HG03135 (cell line): Measurements from ENCODE around the gene HSD17B2.
"Not testable (repeated sequence)": the region's sequence is repeated elsewhere in the genome, so short reads cannot be mapped to it uniquely, and the experiment has no call there.

Experiments
- ATAC-seq: cut with Tn5 transposase; IDR thresholded peaks from one replicate; pipeline ENCODE4 v1.9.1; 2021; ENCODE audit warnings: mild to moderate bottlenecking, moderate library complexity; ENCODE audit not compliant: unreplicated experiment

The HSD17B2 gene, protein sequence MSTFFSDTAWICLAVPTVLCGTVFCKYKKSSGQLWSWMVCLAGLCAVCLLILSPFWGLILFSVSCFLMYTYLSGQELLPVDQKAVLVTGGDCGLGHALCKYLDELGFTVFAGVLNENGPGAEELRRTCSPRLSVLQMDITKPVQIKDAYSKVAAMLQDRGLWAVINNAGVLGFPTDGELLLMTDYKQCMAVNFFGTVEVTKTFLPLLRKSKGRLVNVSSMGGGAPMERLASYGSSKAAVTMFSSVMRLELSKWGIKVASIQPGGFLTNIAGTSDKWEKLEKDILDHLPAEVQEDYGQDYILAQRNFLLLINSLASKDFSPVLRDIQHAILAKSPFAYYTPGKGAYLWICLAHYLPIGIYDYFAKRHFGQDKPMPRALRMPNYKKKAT

DNA sequence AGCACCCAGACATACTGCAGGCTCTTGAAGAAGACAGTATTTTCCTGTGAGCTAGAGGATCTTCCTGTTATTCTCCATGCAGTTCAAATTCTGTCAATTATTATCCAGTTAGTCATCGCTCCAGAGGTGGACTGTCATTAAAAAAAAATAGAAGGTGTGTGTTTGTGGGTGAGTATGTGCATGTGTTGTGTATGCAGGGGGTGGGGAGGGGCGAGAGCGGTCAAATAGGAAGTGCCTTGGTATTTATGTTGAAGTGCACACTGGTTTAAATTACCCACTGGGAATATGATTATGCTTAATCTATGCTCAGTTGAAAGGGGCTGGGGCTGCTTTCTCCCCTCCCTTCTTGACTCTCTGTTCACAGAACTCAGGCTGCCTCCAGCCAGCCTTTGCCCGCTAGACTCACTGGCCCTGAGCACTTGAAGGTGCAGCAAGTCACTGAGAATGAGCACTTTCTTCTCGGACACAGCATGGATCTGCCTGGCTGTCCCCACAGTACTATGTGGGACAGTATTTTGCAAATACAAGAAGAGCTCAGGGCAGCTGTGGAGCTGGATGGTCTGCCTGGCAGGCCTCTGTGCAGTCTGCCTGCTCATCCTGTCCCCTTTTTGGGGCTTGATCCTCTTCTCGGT, at the start of gene HSD17B2:
TSS of gene HSD17B2 (plus strand) at position 273 of the 632 bp plus-strand sequence. CDS start at position 445, 172 bp downstream.
- ATAC-seq = no peak

DNA sequence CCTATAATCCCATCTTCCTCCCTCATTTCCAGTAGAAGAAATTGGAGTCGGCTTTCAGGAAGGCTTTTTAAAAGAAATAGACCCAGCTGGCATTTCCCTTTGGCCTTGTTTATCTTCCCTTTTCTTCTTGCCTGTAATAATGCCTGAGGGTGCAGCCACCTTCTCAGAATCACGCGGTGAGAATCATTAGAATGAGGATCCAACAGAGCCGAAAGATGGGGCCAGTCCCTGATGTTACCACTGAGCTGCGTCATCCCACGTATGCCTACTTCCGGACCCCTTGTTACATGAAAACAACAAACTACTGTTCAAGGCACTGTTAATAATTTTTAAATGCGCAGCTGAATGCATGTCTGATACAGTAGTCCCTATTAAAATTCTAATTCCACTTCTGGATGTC, 47.9 kb upstream of the HSD17B2 start:
- ATAC-seq = no peak

DNA sequence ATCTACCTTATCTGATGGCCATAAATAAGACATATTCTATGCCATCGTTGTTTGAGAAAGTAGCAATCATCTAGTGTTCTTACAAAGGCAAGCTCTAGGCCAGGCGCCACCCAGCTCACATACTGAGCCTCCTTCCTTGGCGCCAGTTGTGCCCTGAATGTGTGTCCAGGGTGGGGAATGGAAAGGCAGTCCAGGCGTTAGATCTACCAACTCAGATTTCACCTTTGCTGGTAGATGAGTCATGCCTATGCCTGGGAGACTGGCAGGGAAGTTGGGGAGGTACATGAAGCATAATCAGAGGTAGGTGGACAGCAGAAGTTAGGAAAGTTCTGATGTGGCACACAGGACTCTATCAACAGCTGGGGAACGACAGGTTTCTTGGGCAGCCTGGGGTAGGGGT, 47.3 kb upstream of the HSD17B2 start:
- no peak for ATAC-seq

DNA sequence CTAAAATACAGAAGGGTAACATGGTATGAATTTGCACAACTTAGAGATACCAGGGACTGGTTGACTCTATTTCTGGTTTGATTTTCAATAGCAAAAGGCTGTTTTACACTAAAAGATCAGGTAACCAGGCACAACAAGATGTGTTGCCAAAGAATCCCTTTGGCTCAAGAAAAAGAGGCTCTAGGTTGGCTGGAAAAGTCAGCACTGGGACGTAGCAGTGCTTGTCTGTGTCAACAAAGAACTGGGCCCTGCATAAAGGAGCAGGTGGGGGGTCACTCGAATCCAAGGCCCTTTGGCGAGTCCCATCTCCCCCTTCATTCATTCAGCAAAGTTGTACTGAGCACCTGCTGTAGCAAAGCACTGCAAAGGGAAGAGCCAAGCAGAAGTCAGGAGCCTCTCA, 42.2 kb upstream of the HSD17B2 start:
- ATAC-seq = no peak

DNA sequence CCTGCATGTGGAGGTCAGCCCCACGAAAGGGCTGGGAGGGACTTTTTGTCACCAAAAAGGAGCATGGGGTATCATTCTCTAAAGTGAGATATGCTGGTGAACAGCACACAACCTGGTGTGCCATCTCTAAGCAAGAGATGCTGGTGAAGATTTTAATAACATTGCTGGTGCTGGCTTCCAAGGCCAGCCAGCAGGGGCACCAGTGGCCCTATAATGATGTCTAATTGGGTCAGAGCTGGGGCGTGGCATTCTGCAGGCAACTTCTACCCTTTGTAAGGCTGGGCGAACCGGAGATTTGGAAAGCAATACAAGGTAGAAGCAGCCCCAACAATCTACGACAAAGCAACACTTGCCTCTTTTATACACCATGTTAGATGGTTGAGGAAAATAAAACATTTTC, 40.6 kb upstream of the HSD17B2 start:
- no peak for ATAC-seq

DNA sequence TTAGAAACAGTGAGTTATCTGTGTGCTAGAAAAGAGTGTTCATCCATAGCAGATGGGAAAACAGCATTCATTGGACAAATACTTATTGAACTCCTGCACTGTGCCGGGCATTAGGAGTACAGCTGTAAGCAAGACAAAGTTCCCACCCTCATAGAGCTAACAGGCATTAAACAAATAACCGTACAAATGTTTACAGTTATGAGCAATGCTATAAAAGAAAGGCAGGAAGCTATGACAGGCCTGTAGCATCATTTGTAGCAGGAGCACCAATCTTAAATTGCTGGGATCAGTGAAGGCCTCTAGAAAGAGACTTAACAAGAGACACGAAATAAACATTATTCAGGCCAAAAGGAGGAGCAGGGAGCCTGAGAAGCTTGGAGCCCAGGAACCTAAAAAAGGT, 39.4 kb upstream of the HSD17B2 start:
- ATAC-seq = no peak

DNA sequence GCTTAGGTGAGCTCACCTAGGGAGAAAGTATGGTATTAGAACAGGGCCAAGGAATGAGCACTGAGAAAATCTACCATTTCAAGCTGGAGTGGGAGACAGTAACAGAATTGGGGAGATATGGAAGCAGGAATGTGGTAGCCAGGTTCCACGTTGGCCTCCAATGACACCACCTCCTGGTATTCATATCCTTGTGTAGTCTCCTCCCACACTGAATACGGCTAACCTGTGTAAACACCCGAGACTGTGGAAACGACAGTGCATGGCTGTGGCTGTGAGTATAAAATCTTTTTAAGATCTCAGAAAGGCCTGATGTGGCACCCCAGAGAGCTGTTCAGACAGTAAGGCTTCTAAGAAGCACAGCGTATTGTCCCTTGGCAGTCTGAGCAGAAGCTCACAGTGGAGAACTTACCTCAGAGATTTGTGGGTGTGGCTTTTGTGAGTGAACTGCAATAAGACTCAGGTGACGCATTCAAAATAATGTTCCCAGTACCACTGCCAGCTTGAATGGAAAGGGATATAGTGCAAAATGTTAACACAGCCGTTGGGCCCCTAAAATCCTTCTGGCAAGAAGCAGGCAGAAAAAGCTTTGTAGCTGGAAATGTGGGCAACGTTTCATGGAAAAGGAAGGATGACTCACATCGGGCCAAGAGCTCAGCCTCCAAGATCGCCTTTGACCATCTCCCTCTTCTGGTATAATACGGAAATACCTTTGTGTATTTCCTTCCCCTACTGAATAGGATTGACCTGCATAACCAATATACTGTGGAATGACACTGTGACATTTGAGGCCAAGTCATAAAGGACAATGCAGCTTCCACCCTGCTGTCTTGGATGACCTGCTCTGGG, 38.2 kb upstream of the HSD17B2 start:
- no peak for ATAC-seq

DNA sequence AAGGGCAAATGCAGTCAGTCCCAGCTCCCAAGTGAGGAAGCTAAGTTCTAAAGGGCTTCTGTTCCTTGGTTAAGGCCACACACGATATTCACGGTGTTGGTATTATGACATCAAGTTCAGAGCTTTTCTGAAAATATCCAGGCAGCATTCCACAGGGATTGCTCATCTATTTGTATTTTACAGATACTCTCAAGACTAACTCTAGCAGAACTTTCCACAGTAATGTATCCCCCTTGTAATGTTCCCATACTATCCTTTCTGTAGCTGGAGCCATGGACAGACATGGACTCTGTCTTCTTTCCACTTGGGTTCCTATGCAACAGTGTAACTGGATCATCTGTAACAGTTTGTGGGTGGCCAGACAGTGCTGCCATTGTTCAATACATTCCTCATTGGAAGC, 37.3 kb upstream of the HSD17B2 start:
- ATAC-seq = no peak

DNA sequence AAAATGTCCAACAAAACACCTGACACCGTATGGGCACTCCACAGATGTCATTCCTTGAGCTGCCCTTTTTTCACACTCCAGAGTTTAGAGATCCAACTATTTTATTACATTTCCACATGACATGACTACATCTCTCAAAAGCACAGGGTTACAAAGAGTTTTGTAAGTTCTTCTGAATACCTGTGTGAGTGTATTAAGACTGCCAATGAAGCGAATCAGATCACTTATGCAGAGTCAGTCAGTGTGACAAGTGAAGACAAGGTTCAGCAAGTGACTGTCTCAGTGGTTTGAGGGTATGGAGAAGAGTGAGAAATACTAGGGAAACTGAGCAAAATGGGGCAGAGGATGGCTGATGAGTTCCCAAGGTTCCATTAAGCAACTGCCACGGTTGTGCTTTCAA, 32.2 kb upstream of the HSD17B2 start:
- no peak for ATAC-seq

DNA sequence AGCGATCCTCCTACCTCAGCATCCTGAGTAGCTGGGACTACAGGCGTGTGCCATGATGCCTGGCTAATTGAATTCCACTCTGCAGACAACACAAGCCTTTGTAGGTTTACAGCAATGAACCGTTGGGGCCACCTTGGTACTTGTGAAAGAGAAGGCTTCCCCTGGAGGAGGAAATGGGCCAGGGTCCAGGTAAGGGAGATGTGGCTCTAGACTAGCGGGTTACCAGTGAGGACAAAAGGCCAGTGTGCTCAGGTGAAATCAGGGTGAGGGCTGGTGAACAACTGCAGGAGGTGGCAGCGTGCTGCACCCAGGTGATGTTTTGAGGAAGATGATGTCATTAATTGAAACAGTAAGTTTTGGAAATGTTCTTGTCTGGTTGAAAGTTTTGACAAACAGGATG, 30.5 kb upstream of the HSD17B2 start:
- no peak for ATAC-seq

DNA sequence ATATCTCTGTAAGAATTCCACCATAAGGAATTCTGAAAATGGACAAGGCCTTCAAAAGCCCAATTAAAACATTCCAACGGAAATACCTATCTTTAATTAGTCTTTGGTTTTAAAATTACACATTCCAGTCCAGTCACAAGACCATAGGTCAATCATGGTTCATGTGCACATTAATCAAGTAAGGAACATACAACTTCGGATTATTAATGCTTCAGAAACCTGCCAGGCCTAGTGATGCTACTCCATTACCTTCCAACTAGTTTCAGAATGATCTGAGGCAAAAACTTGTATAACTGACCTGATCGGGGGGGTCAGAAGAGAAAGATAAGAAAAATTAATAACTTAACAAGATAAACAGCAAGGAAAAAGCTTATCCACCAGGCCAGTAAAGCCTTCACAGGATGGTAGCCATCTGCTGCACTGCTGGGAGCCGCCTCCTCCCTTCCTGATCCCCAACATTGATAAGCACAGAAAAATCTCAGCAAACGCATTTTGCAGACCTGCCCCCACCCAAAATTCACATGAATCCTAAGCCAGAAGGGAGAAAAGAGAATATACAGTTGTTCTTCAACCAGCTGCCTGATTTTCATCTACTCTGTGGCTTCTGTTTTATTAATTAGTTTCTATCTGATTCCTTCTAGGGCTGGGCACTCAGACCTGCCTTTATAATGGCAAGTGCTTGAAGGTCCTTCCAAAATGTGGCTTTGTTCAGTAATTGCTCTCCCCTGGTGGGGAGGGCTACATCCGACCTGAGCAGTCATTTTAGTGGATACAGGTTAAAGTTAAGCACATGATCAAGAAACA, 29.8 kb upstream of the HSD17B2 start:
- no peak for ATAC-seq

DNA sequence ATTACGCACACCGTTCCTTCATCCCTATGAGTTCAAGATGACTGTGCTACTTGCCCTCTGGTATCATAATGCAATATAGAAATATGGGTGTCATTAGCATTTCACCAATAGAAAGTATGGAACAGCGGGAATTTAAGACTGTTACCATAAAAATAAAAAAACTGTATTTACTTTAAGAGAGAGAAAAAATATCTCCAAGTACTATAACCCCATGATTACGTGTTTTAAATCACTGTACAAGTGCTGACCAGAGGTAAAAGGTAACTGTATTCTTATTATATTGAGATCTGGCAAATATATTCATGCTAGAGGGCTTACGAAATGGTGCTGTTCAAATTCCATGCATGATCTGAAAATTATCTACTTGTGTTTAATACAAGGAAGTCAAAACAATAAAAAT, 29.0 kb upstream of the HSD17B2 start:
- ATAC-seq = no peak

DNA sequence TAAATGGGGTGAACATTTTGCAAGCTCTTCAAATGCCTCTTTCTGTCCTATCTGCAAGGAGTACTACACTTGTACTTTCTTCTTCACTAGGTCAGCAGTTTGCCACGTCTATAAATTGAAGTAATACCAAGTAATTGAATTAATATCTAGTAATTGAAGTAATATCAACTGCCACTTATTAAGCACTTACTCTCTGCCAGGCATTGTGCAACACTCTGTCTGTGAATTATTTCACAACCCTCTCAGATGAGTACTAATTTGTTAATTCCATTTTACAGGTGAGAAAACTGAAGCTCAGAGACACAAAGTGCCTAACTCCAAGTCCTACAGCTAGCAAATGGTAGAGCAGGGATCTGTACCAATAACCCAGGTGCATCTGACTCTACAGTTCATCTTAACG, 27.9 kb upstream of the HSD17B2 start:
- no peak for ATAC-seq

DNA sequence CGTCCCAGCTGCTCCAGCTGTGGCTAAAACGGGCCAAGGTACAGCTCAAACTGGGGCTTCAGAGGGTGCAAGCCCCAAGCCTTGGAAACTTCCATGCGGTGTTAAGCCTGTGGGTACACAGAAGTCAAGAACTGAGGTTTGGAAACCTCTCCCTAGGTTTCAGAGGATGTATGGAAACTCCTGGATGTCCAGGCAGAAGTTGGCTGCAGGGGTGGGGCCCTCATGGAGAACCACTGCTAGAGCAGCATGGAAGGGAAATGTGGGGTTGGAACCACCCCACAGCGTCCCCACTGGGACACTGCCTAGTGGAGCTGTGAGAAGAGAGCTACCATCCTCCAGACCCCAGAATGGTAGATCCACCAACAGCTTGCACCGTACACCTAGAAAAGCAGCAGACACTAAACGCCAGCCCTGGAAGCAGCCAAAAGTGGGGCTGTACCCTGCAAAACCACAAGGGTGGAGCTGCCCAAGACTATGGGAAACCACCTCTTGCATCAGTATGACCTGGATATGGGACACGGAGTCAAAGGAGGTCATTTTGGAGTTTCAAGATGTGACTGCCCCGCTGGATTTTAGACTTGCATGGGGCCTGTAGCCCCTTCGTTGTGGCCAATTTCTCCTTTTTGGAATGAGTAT, 26.0 kb upstream of the HSD17B2 start:
- no peak for ATAC-seq

DNA sequence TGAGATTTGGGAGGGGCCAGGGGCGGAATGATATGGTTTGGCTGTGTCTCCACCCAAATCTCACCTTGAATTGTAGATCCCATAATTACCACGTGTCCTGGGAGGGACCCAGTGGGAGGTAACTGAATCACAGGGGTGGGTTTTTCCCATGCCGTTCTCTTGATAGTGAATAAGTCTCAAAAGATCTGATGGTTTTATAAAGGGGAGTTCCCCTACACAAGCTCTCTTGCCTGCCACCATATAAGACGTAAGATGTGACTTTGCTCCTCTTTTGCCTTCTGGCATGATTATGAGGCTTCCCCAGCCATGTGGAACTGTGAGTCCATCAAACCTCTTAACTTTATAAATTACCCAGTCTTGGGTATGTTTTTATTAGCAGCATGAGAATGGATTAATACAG, 25.3 kb upstream of the HSD17B2 start:
- ATAC-seq = not testable (repeated sequence)

DNA sequence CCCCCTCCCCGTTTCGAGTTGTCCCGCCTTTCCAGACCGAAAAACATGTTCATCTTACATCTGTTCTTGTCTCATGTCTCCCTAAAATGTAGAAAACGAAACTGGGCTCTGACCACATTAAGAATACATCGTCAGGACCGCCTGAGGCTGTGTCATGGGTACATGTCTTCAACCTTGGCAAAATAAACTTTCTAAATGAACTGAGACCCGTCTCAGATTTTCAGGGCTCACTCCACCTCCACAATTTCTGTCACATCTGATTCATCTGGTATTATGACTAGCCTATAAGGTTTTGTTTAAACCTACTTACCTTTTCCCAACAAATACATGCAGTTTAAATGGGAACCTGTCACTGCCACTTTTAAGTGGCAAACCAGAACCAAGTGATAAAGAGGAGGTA, 24.4 kb upstream of the HSD17B2 start:
- ATAC-seq = no peak

DNA sequence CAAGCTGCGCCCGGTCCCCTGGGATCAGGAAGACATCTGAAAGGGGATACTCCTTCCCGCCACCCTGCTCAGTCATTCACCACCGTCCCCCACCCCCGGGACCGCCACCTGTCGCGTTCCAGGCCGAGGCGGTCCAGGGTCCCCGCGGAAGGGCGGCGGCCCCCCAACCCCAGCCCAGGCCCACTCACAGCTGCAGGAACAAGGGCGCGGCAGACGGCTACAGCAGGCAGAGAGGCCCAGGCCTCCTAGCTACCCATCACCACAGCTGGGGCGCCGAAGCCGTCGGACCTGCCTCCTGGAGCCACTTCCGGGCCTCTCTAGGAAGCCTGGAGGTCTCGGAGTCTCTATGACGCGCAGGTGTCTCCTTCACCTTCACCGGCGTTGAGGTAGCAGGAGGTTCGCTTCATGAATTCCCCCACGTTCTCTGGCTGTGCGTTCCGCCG, 23.8 kb upstream of the HSD17B2 start, which contains the start of gene SDR42E1:
TSS of gene SDR42E1 (minus strand) at position 272 of the 443 bp plus-strand sequence. CDS start 10,612 bp downstream, outside the sequence.
- peak; percentile 87 for ATAC-seq

DNA sequence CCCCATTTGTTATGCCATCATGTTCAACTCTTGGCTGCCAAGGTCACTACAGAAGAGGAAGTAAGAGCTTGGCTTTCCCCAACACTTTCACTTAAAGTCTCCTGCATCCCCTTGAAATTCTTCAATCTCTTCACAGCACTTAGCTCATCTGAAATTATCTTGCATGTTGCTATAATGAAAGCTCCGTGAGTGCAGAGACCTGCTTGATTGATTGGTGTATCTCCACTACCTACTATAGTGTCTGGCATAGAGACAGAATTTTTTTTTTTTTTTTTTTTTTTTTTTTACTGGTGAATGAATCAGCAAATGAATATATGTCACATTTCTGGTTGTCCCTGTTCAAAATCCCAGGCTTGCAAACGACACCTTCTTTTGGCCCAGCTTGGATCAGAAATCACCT, 21.9 kb upstream of the HSD17B2 start:
- no peak for ATAC-seq

DNA sequence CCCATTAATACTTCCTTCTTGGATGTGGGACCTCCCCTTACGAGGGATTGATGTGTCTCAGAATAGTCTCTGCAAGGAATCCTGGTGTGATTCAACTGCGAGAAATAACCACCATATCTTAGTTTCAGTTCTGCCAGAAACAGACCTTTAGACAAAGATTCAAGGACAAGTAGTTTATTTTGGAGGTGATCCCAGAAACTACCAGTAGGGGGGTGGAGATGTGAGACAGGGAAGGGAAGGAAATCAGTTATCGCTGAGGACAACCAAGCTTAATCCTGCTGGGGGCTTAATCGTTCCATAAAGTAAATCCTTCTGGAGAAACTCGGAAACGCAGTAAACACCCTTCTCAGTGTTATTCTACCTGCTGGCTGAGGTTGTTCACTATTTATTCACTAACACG, 18.8 kb upstream of the HSD17B2 start:
- ATAC-seq = no peak

DNA sequence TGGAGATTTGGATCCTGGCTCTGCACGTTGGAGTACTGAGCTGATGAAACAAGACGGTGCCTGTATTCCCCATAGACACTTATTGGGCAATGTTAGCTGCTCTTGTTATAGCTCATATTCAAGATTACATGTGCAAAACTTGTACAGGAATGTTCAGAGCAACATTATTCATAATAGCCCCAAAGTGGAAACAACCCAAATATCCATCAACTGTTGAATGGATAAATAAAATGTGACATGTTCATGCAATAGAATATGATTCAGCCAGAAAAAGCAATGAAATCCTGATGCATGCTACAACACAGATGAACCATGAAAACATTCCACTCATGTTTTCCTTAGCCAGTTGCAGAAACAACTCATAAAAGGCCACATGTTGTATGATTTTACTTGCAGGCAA, 18.1 kb upstream of the HSD17B2 start:
- ATAC-seq = no peak
